Neural progenitor cell (in vitro differentiated cells): ENCODE data around the gene PPP2R2B. TPM values are rescaled to one million over a fixed set of nuclear protein-coding genes. Genes with fewer than 3 reads are reported as not detected.
A peak's percentile ranks its signal among the peaks of the same experiment; 100 is the strongest.

ENCODE experiments used
- DNase-seq: peaks from one replicate; pipeline ENCODE4 v3.0.0-alpha.2; 2016; ENCODE audit warnings: low spot score
- H2AFZ ChIP-seq: fragments of 200-600 bp; sonication (generic); replicated peaks from 2 replicates; pipeline ENCODE4 v1.6.1; 2016; ENCODE audit warnings: antibody characterized with exemption
- H3F3A ChIP-seq: fragments of 200-600 bp; sonication (generic); 2 replicates; pipeline ENCODE4 v1.6.1; 2016; ENCODE audit warnings: antibody characterized with exemption, low read depth
- H3K27ac ChIP-seq: fragments of 200-600 bp; sonication (generic); 2 replicates; pipeline ENCODE4 v1.5.1; 2016; ENCODE audit warnings: mild to moderate bottlenecking
- H3K27me3 ChIP-seq: fragments of 200-600 bp; sonication (generic); 2 replicates; pipeline ENCODE4 v1.6.1; 2016; ENCODE audit warnings: mild to moderate bottlenecking, moderate library complexity
- H3K36me3 ChIP-seq: fragments of 200-600 bp; sonication (generic); 2 replicates; pipeline ENCODE4 v1.5.1; 2016
- H3K4me1 ChIP-seq: fragments of 200-600 bp; sonication (generic); 2 replicates; pipeline ENCODE4 v1.6.1; 2016; ENCODE audit warnings: mixed run types
- H3K4me2 ChIP-seq: fragments of 200-600 bp; sonication (generic); 2 replicates; pipeline ENCODE4 v1.6.1; 2016
- H3K4me3 ChIP-seq: fragments of 200-600 bp; sonication (generic); 2 replicates; pipeline ENCODE4 v1.5.1; 2016
- H3K79me2 ChIP-seq: fragments of 200-600 bp; sonication (generic); 2 replicates; pipeline ENCODE4 v1.6.1; 2016; ENCODE audit warnings: low read depth
- H3K9ac ChIP-seq: fragments of 200-600 bp; sonication (generic); 2 replicates; pipeline ENCODE4 v1.6.1; 2016
- H3K9me3 ChIP-seq: fragments of 200-600 bp; sonication (generic); 2 replicates; pipeline ENCODE4 v1.5.1; 2016; ENCODE audit warnings: low read depth
- H4K20me1 ChIP-seq: fragments of 200-600 bp; sonication (generic); 2 replicates; pipeline ENCODE4 v1.6.1; 2016; ENCODE audit warnings: low read depth
- H3K27ac Mint-ChIP-seq: 3 replicates; pipeline ENCODE4 v1.8.0; 2021; ENCODE audit warnings: mixed read lengths
- H3K27me3 Mint-ChIP-seq: 2 replicates; pipeline ENCODE4 v1.8.0; 2022; ENCODE audit warnings: low read depth, mild to moderate bottlenecking, inconsistent platforms, moderate library complexity, mixed read lengths; ENCODE audit not compliant: insufficient read depth
- H3K36me3 Mint-ChIP-seq: 3 replicates; pipeline ENCODE4 v1.8.0; 2021; ENCODE audit warnings: mixed read lengths
- H3K4me1 Mint-ChIP-seq: 3 replicates; pipeline ENCODE4 v1.8.0; 2021; ENCODE audit warnings: mixed read lengths
- H3K4me3 Mint-ChIP-seq: 3 replicates; pipeline ENCODE4 v1.8.0; 2021; ENCODE audit warnings: mild to moderate bottlenecking, moderate library complexity, mixed read lengths
- H3K9me3 Mint-ChIP-seq: 3 replicates; pipeline ENCODE4 v1.8.0; 2020; ENCODE audit warnings: mixed read lengths
- CTCF ChIP-seq: fragments of 200-600 bp; sonication (generic); IDR thresholded peaks from 2 replicates; pipeline ENCODE4 v1.5.1; 2017; ENCODE audit warnings: antibody characterized with exemption, mild to moderate bottlenecking
- EZH2 ChIP-seq: fragments of 200-600 bp; sonication (generic); IDR thresholded peaks from 2 replicates; pipeline ENCODE4 v1.6.1; 2017; ENCODE audit warnings: antibody characterized with exemption, mild to moderate bottlenecking, moderate library complexity
- EZH2phosphoT487 ChIP-seq: fragments of 200-600 bp; sonication (generic); IDR thresholded peaks from 2 replicates; pipeline ENCODE4 v1.6.1; 2017; ENCODE audit warnings: antibody characterized with exemption
- total RNA-seq: library from RNA; depleted of rRNA; stranded (reverse); fragments of >200 nt; gene quantifications from 2 replicates; pipeline ENCODE4 v1.2.3, GENCODE V29; 2015; ENCODE audit warnings: low replicate concordance

Gene PPP2R2B
- total RNA-seq, 1 donor from 2014 or later, result 26.6 TPM

GRCh38 chr5:146588331-146589027 is 290.1 kb downstream of the PPP2R2B start:
- no peaks in the 10 kb centered on the region for H3K36me3 ChIP-seq

GRCh38 chr5:146586752-146587151 is 291.8 kb downstream of the PPP2R2B start:
- Mint-ChIP-seq H3K4me3 (no peak overlapping the region), H3K36me3 (no peaks in the 10 kb centered on the region)

More at GRCh38 chr5:146588331-146589027, 290.1 kb downstream of the PPP2R2B start:
- Mint-ChIP-seq H3K27ac (peak overlapping the region; percentile 87), H3K36me3 (no peaks in the 10 kb centered on the region), H3K9me3 (no peaks in the 10 kb centered on the region), H3K27me3 (peaks cover 4% of the 10 kb centered on the region), H3K4me1 (peaks cover 20% of the 10 kb centered on the region), H3K4me3 (no peak overlapping the region)
- H3F3A ChIP-seq, result no peaks in the 10 kb centered on the region
- no peaks in the 10 kb centered on the region for H4K20me1 ChIP-seq
- H3K79me2 ChIP-seq, result no peaks in the 10 kb centered on the region
- H3K4me2 ChIP-seq, result no peak overlapping the region
- TF ChIP-seq EZH2phosphoT487 (no peak), EZH2 (no peak), CTCF (no peak)
- no peak overlapping the region for H3K27ac ChIP-seq
- H3K9ac ChIP-seq, result no peak overlapping the region
- H3K27me3 ChIP-seq, result no peaks in the 10 kb centered on the region
- no peaks in the 10 kb centered on the region for H3K9me3 ChIP-seq
- no peak overlapping the region for H2AFZ ChIP-seq
- DNase-seq, result no peak
- no peak overlapping the region for H3K4me3 ChIP-seq
- peaks cover 21% of the 10 kb centered on the region for H3K4me1 ChIP-seq

GRCh38 chr5:146584750-146585149 is 293.8 kb downstream of the PPP2R2B start:
- no peak overlapping the region for H3K4me2 ChIP-seq
- no peak for TF ChIP-seq EZH2
- TF ChIP-seq CTCF, result no peak
- no peak for TF ChIP-seq EZH2phosphoT487
- H3K4me3 ChIP-seq, result no peak overlapping the region
- no peak for DNase-seq
- H3F3A ChIP-seq, result no peaks in the 10 kb centered on the region
- H3K27me3 ChIP-seq, result no peaks in the 10 kb centered on the region
- no peak overlapping the region for H3K4me3 Mint-ChIP-seq
- no peak overlapping the region for H3K27ac ChIP-seq
- H3K4me1 ChIP-seq, result peaks cover 15% of the 10 kb centered on the region
- peaks cover 13% of the 10 kb centered on the region for H3K4me1 Mint-ChIP-seq
- no peaks in the 10 kb centered on the region for H3K9me3 ChIP-seq
- no peaks in the 10 kb centered on the region for H4K20me1 ChIP-seq
- H3K79me2 ChIP-seq, result no peaks in the 10 kb centered on the region
- H3K36me3 Mint-ChIP-seq, result no peaks in the 10 kb centered on the region
- H3K9ac ChIP-seq, result no peak overlapping the region
- H3K9me3 Mint-ChIP-seq, result no peaks in the 10 kb centered on the region
- H2AFZ ChIP-seq, result no peak overlapping the region
- no peak overlapping the region for H3K27ac Mint-ChIP-seq
- no peaks in the 10 kb centered on the region for H3K36me3 ChIP-seq
- H3K27me3 Mint-ChIP-seq, result peaks cover 2% of the 10 kb centered on the region

More at GRCh38 chr5:146586752-146587151, 291.8 kb downstream of the PPP2R2B start:
- no peak for DNase-seq
- H3K9me3 Mint-ChIP-seq, result no peaks in the 10 kb centered on the region
- Histone ChIP-seq H3K79me2 (no peaks in the 10 kb centered on the region), H3K4me1 (peaks cover 19% of the 10 kb centered on the region), H4K20me1 (no peaks in the 10 kb centered on the region), H3K4me3 (no peak overlapping the region), H2AFZ (no peak overlapping the region), H3K9me3 (no peaks in the 10 kb centered on the region), H3K9ac (no peak overlapping the region), H3K27me3 (no peaks in the 10 kb centered on the region), H3K27ac (no peak overlapping the region), H3K4me2 (no peak overlapping the region), H3F3A (no peaks in the 10 kb centered on the region), H3K36me3 (no peaks in the 10 kb centered on the region)
- TF ChIP-seq EZH2phosphoT487, result no peak
- no peak for TF ChIP-seq EZH2
- TF ChIP-seq CTCF, result no peak
- H3K27ac Mint-ChIP-seq, result no peak overlapping the region
- H3K27me3 Mint-ChIP-seq, result peaks cover 4% of the 10 kb centered on the region
- peaks cover 20% of the 10 kb centered on the region for H3K4me1 Mint-ChIP-seq
